K562 (cell line): ENCODE data around the gene SYNPR. TPM values are rescaled to one million over a fixed set of nuclear protein-coding genes. Genes with fewer than 3 reads are reported as not detected.

ENCODE experiments used
- ATAC-seq: fragments of 200-7000 bp; cut with Tn5 transposase; 3 replicates; pipeline ENCODE4 v1.9.1; 2020; ENCODE audit warnings: moderate library complexity
- BruUV-seq: library from RNA; stranded (reverse); fragments of 400-500 nt; replicated peaks from 2 replicates; lab custom pipeline; 2021; lab: Mats Ljungman, UMichigan
- CTCF ChIA-PET: fragments of 300-600 bp; formaldehyde crosslinking; extraction: SDS; loops from one replicate; lab custom pipeline; 2021; ENCODE audit warnings: low intra/inter-chr PET ratio; lab: Yijun Ruan, JAX
- POLR2A ChIA-PET: fragments of 300-600, 350-650 bp; sonication (Branson Sonifier 250); formaldehyde crosslinking; extraction: SDS; loops from one replicate; lab custom pipeline; 2021; ENCODE audit warnings: antibody characterized with exemption, inconsistent platforms; lab: Yijun Ruan, JAX
- DNase-seq, 4 experiments: peaks; one replicate each; pipeline versions ENCODE4 v3.0.0 to v3.0.0-alpha.2; 2011 to 2018; ENCODE audit warnings: low spot score in 3 of 4, mixed read lengths in 3 of 4; ENCODE audit errors: extremely low read depth in 1 of 4
- FAIRE-seq: peaks from 2 replicates; lab custom pipeline; 2011; peaks lifted over from hg19 to GRCh38; lab: Jason Lieb, UNC
- H2AFZ ChIP-seq: 2 replicates; pipeline ENCODE4 v1.6.0; 2011; ENCODE audit warnings: low read depth, low read length, control low read depth, inconsistent platforms
- H3K27ac ChIP-seq: fragments of 200-600 bp; 3 replicates; pipeline ENCODE4 v1.8.0; 2011; ENCODE audit warnings: low read depth, mild to moderate bottlenecking, control low read depth, inconsistent platforms, low read length, moderate library complexity, mixed read lengths; ENCODE audit errors: extremely low read depth
- H3K27me3 ChIP-seq, 2 experiments: fragments of 300-600 bp in 1 of 2; 2 replicates in 1 of 2; 3 replicates in 1 of 2; pipeline versions ENCODE4 v1.6.0 to v1.8.0; 2011; ENCODE audit warnings: inconsistent platforms in 2 of 2, low read length in 2 of 2, mild to moderate bottlenecking in 1 of 2, mixed read lengths in 1 of 2, moderate library complexity in 1 of 2; ENCODE audit not compliant: control insufficient read depth in 2 of 2, insufficient read depth in 2 of 2
- H3K36me3 ChIP-seq: fragments of 300-600 bp; 3 replicates; pipeline ENCODE4 v1.8.0; 2011; ENCODE audit warnings: mild to moderate bottlenecking, low read length, inconsistent platforms; ENCODE audit not compliant: control insufficient read depth, insufficient read depth
- H3K4me1 ChIP-seq, 2 experiments: fragments of 200-600 bp in 1 of 2; replicated peaks in 1 of 2; 2 replicates in 1 of 2; 3 replicates in 1 of 2; pipeline versions ENCODE4 v1.5.1 to v1.8.0; 2011; ENCODE audit warnings: inconsistent platforms in 2 of 2, low read length in 2 of 2, mild to moderate bottlenecking in 1 of 2, mixed read lengths in 1 of 2, moderate library complexity in 1 of 2; ENCODE audit not compliant: control insufficient read depth in 2 of 2, insufficient read depth in 2 of 2
- H3K4me2 ChIP-seq: 2 replicates; pipeline ENCODE4 v1.6.1; 2011; ENCODE audit warnings: low read length, control low read depth, inconsistent platforms, mixed read lengths; ENCODE audit not compliant: insufficient read depth
- H3K4me3 ChIP-seq: fragments of 200-600 bp; sonication (generic), shearing (Covaris generic); 2 replicates; pipeline ENCODE4 v1.5.1; 2016; ENCODE audit warnings: control low read depth, inconsistent platforms
- H3K79me2 ChIP-seq: fragments of 200-600 bp; 3 replicates; pipeline ENCODE4 v1.8.0; 2011; ENCODE audit warnings: low read length, inconsistent platforms; ENCODE audit not compliant: control insufficient read depth, insufficient read depth
- H3K9ac ChIP-seq, 2 experiments: 2 replicates each; pipeline versions ENCODE4 v1.6.0 to v1.6.1; 2011; ENCODE audit warnings: low read depth in 2 of 2, low read length in 2 of 2, control low read depth in 1 of 2, inconsistent platforms in 1 of 2, mild to moderate bottlenecking in 1 of 2, mixed read lengths in 1 of 2; ENCODE audit not compliant: insufficient read depth in 1 of 2
- H3K9me1 ChIP-seq: one replicate; pipeline ENCODE4 v1.6.0; 2011; ENCODE audit warnings: inconsistent platforms, mild to moderate bottlenecking, low read length, moderate library complexity; ENCODE audit not compliant: control insufficient read depth, insufficient read depth
- H3K9me3 ChIP-seq: replicated peaks from 2 replicates; pipeline ENCODE4 v1.5.1; 2011; ENCODE audit warnings: low read depth, low read length, inconsistent platforms; ENCODE audit not compliant: control insufficient read depth, insufficient read depth
- H4K20me1 ChIP-seq: replicated peaks from 2 replicates; pipeline ENCODE4 v1.6.1; 2011; ENCODE audit warnings: low read length, inconsistent platforms, mixed read lengths; ENCODE audit not compliant: control insufficient read depth, insufficient read depth
- ATF3 ChIP-seq, 2 experiments: fragments of 450-650 bp in 1 of 2; sonication (generic) in 1 of 2; formaldehyde crosslinking in 1 of 2; IDR thresholded peaks in 1 of 2; conservative IDR thresholded peaks in 1 of 2; 2 replicates each; pipeline versions ENCODE4 v1.6.1 to v1.8.1; 2016 to 2023; ENCODE audit warnings: mild to moderate bottlenecking in 2 of 2, moderate library complexity in 2 of 2, inconsistent platforms in 1 of 2, missing genetic modification reagents in 1 of 2
- FIP1L1 ChIP-seq: fragments of 200-400 bp; formaldehyde crosslinking; IDR thresholded peaks from 2 replicates; pipeline ENCODE4 v1.6.1; 2018; ENCODE audit warnings: mild to moderate bottlenecking, low read depth, low read length; ENCODE audit not compliant: poor library complexity, severe bottlenecking
- HMG20A ChIP-seq: fragments of 450-650 bp; formaldehyde crosslinking; conservative IDR thresholded peaks from 2 replicates; pipeline ENCODE4 v1.4.0; 2020; ENCODE audit warnings: mild to moderate bottlenecking, mixed read lengths
- KHSRP ChIP-seq: fragments of 450-650 bp; IDR thresholded peaks from 2 replicates; pipeline ENCODE4 v1.6.1; 2017
- LCOR ChIP-seq: sonication (generic); formaldehyde crosslinking; IDR thresholded peaks from 2 replicates; pipeline ENCODE4 v1.8.0; 2022; ENCODE audit warnings: mild to moderate bottlenecking, missing genetic modification reagents
- MEF2A ChIP-seq: IDR thresholded peaks from 2 replicates; pipeline ENCODE4 v1.6.1; 2011; ENCODE audit warnings: low read depth, mild to moderate bottlenecking, low read length, moderate library complexity; ENCODE audit not compliant: control insufficient read depth
- NEUROD1 ChIP-seq: fragments of 150-350 bp; IDR thresholded peaks from 2 replicates; pipeline ENCODE4 v1.6.1; 2014; ENCODE audit warnings: borderline replicate concordance, low read length, low read depth; ENCODE audit not compliant: partially characterized antibody
- PATZ1 ChIP-seq: fragments of 250-450 bp; sonication (Bioruptor Pico); IDR thresholded peaks from 2 replicates; pipeline ENCODE4 v1.5.0; 2020; ENCODE audit warnings: mild to moderate bottlenecking, borderline replicate concordance
- RCOR1 ChIP-seq, 2 experiments: IDR thresholded peaks; 2 replicates each; pipeline ENCODE4 v1.6.1; 2012; ENCODE audit warnings: low read depth in 2 of 2, low read length in 2 of 2, borderline replicate concordance in 1 of 2, improper control_type of control experiment in 1 of 2
- SIRT6 ChIP-seq: IDR thresholded peaks from one replicate; pipeline ENCODE4 v1.6.1; 2012; ENCODE audit warnings: low read depth, mild to moderate bottlenecking, control low read depth, inconsistent platforms, low read length, moderate library complexity
- XRCC3 ChIP-seq: fragments of 450-650 bp; IDR thresholded peaks from 2 replicates; pipeline ENCODE4 v1.6.1; 2017; ENCODE audit warnings: mild to moderate bottlenecking, moderate library complexity
- ZNF277 ChIP-seq: fragments of 250-450 bp; sonication (Bioruptor Pico); IDR thresholded peaks from 2 replicates; pipeline ENCODE4 v1.8.0; 2022; ENCODE audit warnings: inconsistent platforms, mild to moderate bottlenecking, moderate library complexity, borderline replicate concordance
- WGBS: fragments of 100-300 bp; shearing (Covaris generic); methylation state at CpG from one replicate; pipeline ENCODE4 v1.1.6; 2016; ENCODE audit warnings: low coverage, mixed read lengths; ENCODE audit not compliant: insufficient coverage; ENCODE audit errors: missing lambda C conversion rate; 5-methylcytosine and 5-hydroxymethylcytosine counted together
- in situ Hi-C: fragments of 300-500 bp; cut with MboI; formaldehyde crosslinking; loops from 4 replicates; pipeline ENCODE4 v1.15.0; 2018; ENCODE audit warnings: inconsistent platforms, mixed read lengths
- intact Hi-C: fragments of 100-400 bp; cut with micrococcal nuclease; formaldehyde crosslinking; loops from 2 replicates; pipeline ENCODE4 v1.14.2; 2022
- polyA plus RNA-seq, 8 experiments: library from polyadenylated mRNA; depleted of rRNA in 4 of 8; stranded (reverse) in 5 of 8; unstranded in 3 of 8; fragments of >200 nt; fragmentation: Nextera tagmentation in 2 of 8; fragmentation: Illumina TruSeq in 1 of 8; extraction: Ambion mirVana in 2 of 8; extraction: Trizol in 1 of 8; gene quantifications; 2 replicates each; pipeline versions ENCODE4 v1.2.1 to v1.2.3, GENCODE V29; 2011 to 2014; ENCODE audit warnings: inconsistent platforms in 1 of 8, missing spikeins in 1 of 8
- total RNA-seq, 7 experiments: library from RNA; depleted of rRNA in 6 of 7; stranded (reverse); fragments of >200 nt in 6 of 7; fragmentation: Illumina TruSeq in 2 of 7; extraction: Trizol in 2 of 7; gene quantifications; 2 replicates each; pipeline versions ENCODE4 v1.2.1 to v1.2.3, GENCODE V29; 2011 to 2021; ENCODE audit warnings: low replicate concordance in 1 of 7

The SYNPR gene
- total and polyA plus RNA-seq, 9 of the 15 experiments (the other 6 are each of a cell fraction or from before 2014, with no cell fraction given), result not detected

- Histone ChIP-seq H3K27ac (no peak overlapping the region), H4K20me1 (no peaks in the 10 kb centered on the region), H3K9me3 (no peaks in the 10 kb centered on the region), H3K4me1 (no peaks in the 10 kb centered on the region), H3K79me2 (no peaks in the 10 kb centered on the region), H3K9ac (no peak overlapping the region), H3K4me2 (no peak overlapping the region), H3K4me3 (no peak overlapping the region), H3K9me1 (no peaks in the 10 kb centered on the region), H3K27me3 (no peaks in the 10 kb centered on the region), H3K36me3 (no peaks in the 10 kb centered on the region), H2AFZ (no peak overlapping the region)
- CTCF ChIA-PET, result no interaction called here
- no peak for FAIRE-seq
- no peak for ATAC-seq
- TF ChIP-seq MEF2A, result no peak
- BruUV-seq, result no TSS peak
- 0% methylated on average over 4 of the region's 4 CpGs for WGBS
- no peak for DNase-seq
- intact Hi-C loops (no loop called here), in situ Hi-C loops (no loop called here)
- POLR2A ChIA-PET, result no interaction called here
These were observed 377.4 kb downstream of the SYNPR start for GRCh38 chr3:63655519-63655918.

GRCh38 chr3:63656786-63657185, 378.7 kb downstream of the SYNPR start:
- WGBS, result 0% methylated on average over 6 of the region's 6 CpGs
- FAIRE-seq (no peak), DNase-seq (no peak), ATAC-seq (no peak)
- intact Hi-C loops, result no loop called here
- no peaks in the 10 kb centered on the region for H3K36me3 ChIP-seq
- H3K9ac ChIP-seq, result no peak overlapping the region
- H2AFZ ChIP-seq, result no peak overlapping the region
- H3K4me3 ChIP-seq, result no peak overlapping the region
- H3K27ac ChIP-seq, result no peak overlapping the region
- no peaks in the 10 kb centered on the region for H3K79me2 ChIP-seq
- CTCF ChIA-PET, result no interaction called here
- BruUV-seq, result no TSS peak
- no peaks in the 10 kb centered on the region for H3K9me1 ChIP-seq
- H3K9me3 ChIP-seq, result no peaks in the 10 kb centered on the region
- H3K27me3 ChIP-seq, result no peaks in the 10 kb centered on the region
- H3K4me2 ChIP-seq, result no peak overlapping the region
- no peaks in the 10 kb centered on the region for H3K4me1 ChIP-seq
- in situ Hi-C loops, result no loop called here
- no peaks in the 10 kb centered on the region for H4K20me1 ChIP-seq
- POLR2A ChIA-PET, result no interaction called here
- TF ChIP-seq RCOR1 (IDR thresholded peaks at IDR 0.05; ENCODE audit: borderline replicate concordance in 1 of 2, low read depth in 2 of 2, low read length in 2 of 2), result no peak
- TF ChIP-seq PATZ1, result no peak
- TF ChIP-seq HMG20A (CRISPR knock-in tag), result no peak
- TF ChIP-seq LCOR, result no peak
- no peak for TF ChIP-seq FIP1L1
- no peak for TF ChIP-seq ZNF277 (CRISPR knock-in tag)
- TF ChIP-seq XRCC3, result no peak
- no peak for TF ChIP-seq NEUROD1
- TF ChIP-seq KHSRP, result no peak
- TF ChIP-seq SIRT6, result no peak
- no peak for TF ChIP-seq ATF3 (IDR thresholded peaks at IDR 0.05)
- no peak for TF ChIP-seq ATF3 (CRISPR knock-in tag; conservative IDR thresholded peaks at IDR 0.05)
